Neutrophil (primary cell): Measurements from ENCODE around the gene ATG5.

Source experiments
- H3K27ac ChIP-seq: fragments of 200-600 bp; sonication (generic); 2 replicates; pipeline ENCODE4 v1.5.1; 2016; ENCODE audit warnings: mild to moderate bottlenecking, moderate library complexity
- H3K27me3 ChIP-seq: fragments of 200-600 bp; sonication (generic); 2 replicates; pipeline ENCODE4 v1.6.0; 2016; ENCODE audit warnings: mild to moderate bottlenecking
- H3K36me3 ChIP-seq: fragments of 200-600 bp; sonication (generic); 2 replicates; pipeline ENCODE4 v1.5.1; 2017
- H3K4me1 ChIP-seq, 2 experiments: fragments of 200-600 bp in 1 of 2; sonication (generic) in 1 of 2; 1 replicate in 1 of 2; 2 replicates in 1 of 2; pipeline versions ENCODE4 v1.5.1 to v1.6.1; 2013 to 2016; ENCODE audit warnings: low read depth in 1 of 2, low read length in 1 of 2, mild to moderate bottlenecking in 1 of 2, moderate library complexity in 1 of 2; ENCODE audit not compliant: control insufficient read depth in 1 of 2, insufficient read depth in 1 of 2
- H3K4me3 ChIP-seq, 2 experiments: fragments of 200-600 bp in 1 of 2; sonication (generic) in 1 of 2; 1 replicate in 1 of 2; 2 replicates in 1 of 2; pipeline ENCODE4 v1.5.1; 2013 to 2016; ENCODE audit warnings: low read depth in 1 of 2, low read length in 1 of 2, mild to moderate bottlenecking in 1 of 2, moderate library complexity in 1 of 2
- H3K9me3 ChIP-seq: fragments of 200-600 bp; sonication (generic); 2 replicates; pipeline ENCODE4 v1.5.1; 2016
- CTCF ChIP-seq: fragments of 200-600 bp; sonication (generic); IDR thresholded peaks from 2 replicates; pipeline ENCODE4 v1.5.1; 2016; ENCODE audit warnings: antibody characterized with exemption

ATG5 gene

GRCh38 chr6:106147476-106147875 is 178.1 kb downstream of the ATG5 start:
- H3K27ac ChIP-seq, result no peak overlapping the region
- H3K4me3 ChIP-seq, result no peak overlapping the region
- H3K27me3 ChIP-seq, result no peaks in the 10 kb centered on the region
- no peaks in the 10 kb centered on the region for H3K9me3 ChIP-seq
- no peaks in the 10 kb centered on the region for H3K4me1 ChIP-seq
- TF ChIP-seq CTCF, result no peak
- H3K36me3 ChIP-seq, result no peaks in the 10 kb centered on the region

GRCh38 chr6:106146852-106147351 is 178.7 kb downstream of the ATG5 start:
- Histone ChIP-seq H3K27ac (no peak overlapping the region), H3K4me3 (no peak overlapping the region), H3K4me1 (no peaks in the 10 kb centered on the region), H3K36me3 (no peaks in the 10 kb centered on the region), H3K27me3 (no peaks in the 10 kb centered on the region), H3K9me3 (no peaks in the 10 kb centered on the region)
- no peak for TF ChIP-seq CTCF

DNA sequence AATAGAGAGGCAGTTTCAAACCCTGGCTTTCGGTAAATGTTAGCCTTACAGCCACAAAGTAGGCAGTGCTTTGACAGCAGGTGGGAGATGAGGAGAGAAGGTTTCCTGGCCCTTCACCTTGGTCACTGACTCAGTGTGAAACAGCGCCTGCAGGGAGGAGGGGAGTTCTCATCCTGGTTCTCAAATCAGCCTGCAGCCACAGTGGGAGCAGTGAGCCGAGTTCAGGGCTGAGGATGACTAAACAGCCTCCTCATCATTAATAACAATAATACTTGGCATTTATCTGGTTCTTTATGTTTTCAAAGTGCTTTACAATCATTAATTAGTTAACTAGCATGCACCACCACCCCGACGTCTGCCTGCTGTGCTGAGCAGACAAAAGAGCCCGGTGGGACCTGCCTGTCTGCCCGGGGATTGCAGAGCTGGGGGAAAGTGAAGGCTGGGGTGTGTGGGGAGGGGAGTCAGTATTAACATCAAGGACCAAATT is 179.8 kb downstream of the ATG5 start:
- no peaks in the 10 kb centered on the region for H3K27me3 ChIP-seq
- no peak overlapping the region for H3K4me3 ChIP-seq
- H3K4me1 ChIP-seq, result no peaks in the 10 kb centered on the region
- no peaks in the 10 kb centered on the region for H3K36me3 ChIP-seq
- no peaks in the 10 kb centered on the region for H3K9me3 ChIP-seq
- TF ChIP-seq CTCF, result no peak
- no peak overlapping the region for H3K27ac ChIP-seq

DNA sequence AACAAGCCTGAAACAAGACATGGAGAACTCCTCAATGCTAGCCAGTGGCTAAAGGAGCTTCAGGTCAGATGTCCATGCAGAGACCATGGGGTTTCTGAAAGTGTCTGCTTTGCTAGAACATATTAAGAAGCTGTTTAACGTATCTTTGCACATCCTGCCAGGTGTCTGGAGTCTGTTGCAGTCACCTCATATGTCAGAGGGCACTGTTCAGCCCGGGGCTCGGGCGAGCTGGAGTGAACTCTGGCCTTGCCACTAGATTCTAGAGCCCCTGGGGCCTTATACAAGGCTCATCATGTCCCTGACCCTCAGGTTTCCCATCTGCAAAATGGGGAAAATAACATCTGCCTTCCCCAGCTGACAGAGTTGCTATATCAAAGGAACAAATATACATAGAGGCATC is 180.4 kb downstream of the ATG5 start:
- no peaks in the 10 kb centered on the region for H3K36me3 ChIP-seq
- no peak for TF ChIP-seq CTCF
- no peaks in the 10 kb centered on the region for H3K4me1 ChIP-seq
- no peak overlapping the region for H3K27ac ChIP-seq
- no peaks in the 10 kb centered on the region for H3K9me3 ChIP-seq
- H3K27me3 ChIP-seq, result no peaks in the 10 kb centered on the region
- no peak overlapping the region for H3K4me3 ChIP-seq

- Histone ChIP-seq H3K4me3 (no peak overlapping the region), H3K27ac (no peak overlapping the region), H3K27me3 (no peaks in the 10 kb centered on the region), H3K4me1 (no peaks in the 10 kb centered on the region), H3K36me3 (no peaks in the 10 kb centered on the region), H3K9me3 (no peaks in the 10 kb centered on the region)
- TF ChIP-seq CTCF, result no peak
Measured at GRCh38 chr6:106143665-106144064, 181.9 kb downstream of the ATG5 start.
